Endothelial cell (in vitro differentiated cells): ENCODE data around the gene LGR4. TPM values are rescaled to one million over a fixed set of nuclear protein-coding genes. Genes with fewer than 3 reads are reported as not detected.

Experiments
- DNase-seq: peaks from one replicate; pipeline ENCODE4 v3.0.0; 2021; ENCODE audit warnings: low spot score
- H3K27ac Mint-ChIP-seq: one replicate; pipeline ENCODE4 v1.8.0; 2021; ENCODE audit warnings: mixed read lengths, inconsistent platforms; ENCODE audit not compliant: unreplicated experiment
- H3K27me3 Mint-ChIP-seq: one replicate; pipeline ENCODE4 v1.8.0; 2021; ENCODE audit warnings: mild to moderate bottlenecking, moderate library complexity, mixed read lengths, inconsistent platforms; ENCODE audit not compliant: unreplicated experiment
- H3K36me3 Mint-ChIP-seq: one replicate; pipeline ENCODE4 v1.8.0; 2021; ENCODE audit warnings: mild to moderate bottlenecking, low read depth, mixed read lengths, inconsistent platforms; ENCODE audit not compliant: unreplicated experiment
- H3K4me1 Mint-ChIP-seq: one replicate; pipeline ENCODE4 v1.8.0; 2021; ENCODE audit warnings: mild to moderate bottlenecking, mixed read lengths, inconsistent platforms; ENCODE audit not compliant: unreplicated experiment
- H3K4me3 Mint-ChIP-seq: one replicate; pipeline ENCODE4 v1.8.0; 2021; ENCODE audit warnings: mild to moderate bottlenecking, mixed read lengths, inconsistent platforms; ENCODE audit not compliant: unreplicated experiment
- H3K9me3 Mint-ChIP-seq: one replicate; pipeline ENCODE4 v1.8.0; 2021; ENCODE audit warnings: mixed read lengths, inconsistent platforms; ENCODE audit not compliant: unreplicated experiment
- total RNA-seq: library from RNA; stranded (reverse); fragmentation: NEBNext Ultra II Directional; extraction: Animal tissue kit (Norgen Biotek cat#: 25700); gene quantifications from one replicate; pipeline ENCODE4 v1.2.1, GENCODE V29; 2021; ENCODE audit not compliant: unreplicated experiment
- TF ChIP-seq, protein P1 (sequence below): fragments of 200-600 bp; sonication (generic); IDR thresholded peaks from one replicate; pipeline ENCODE4 v1.5.0; 2021; ENCODE audit warnings: antibody characterized with exemption; ENCODE audit not compliant: unreplicated experiment

LGR4 gene
- total RNA-seq, 1 donor from 2014 or later = 10.8 TPM

- no peak overlapping the region for H3K27ac Mint-ChIP-seq
- peaks cover 8% of the 10 kb centered on the region for H3K4me1 Mint-ChIP-seq
- TF ChIP-seq, protein P1, sequence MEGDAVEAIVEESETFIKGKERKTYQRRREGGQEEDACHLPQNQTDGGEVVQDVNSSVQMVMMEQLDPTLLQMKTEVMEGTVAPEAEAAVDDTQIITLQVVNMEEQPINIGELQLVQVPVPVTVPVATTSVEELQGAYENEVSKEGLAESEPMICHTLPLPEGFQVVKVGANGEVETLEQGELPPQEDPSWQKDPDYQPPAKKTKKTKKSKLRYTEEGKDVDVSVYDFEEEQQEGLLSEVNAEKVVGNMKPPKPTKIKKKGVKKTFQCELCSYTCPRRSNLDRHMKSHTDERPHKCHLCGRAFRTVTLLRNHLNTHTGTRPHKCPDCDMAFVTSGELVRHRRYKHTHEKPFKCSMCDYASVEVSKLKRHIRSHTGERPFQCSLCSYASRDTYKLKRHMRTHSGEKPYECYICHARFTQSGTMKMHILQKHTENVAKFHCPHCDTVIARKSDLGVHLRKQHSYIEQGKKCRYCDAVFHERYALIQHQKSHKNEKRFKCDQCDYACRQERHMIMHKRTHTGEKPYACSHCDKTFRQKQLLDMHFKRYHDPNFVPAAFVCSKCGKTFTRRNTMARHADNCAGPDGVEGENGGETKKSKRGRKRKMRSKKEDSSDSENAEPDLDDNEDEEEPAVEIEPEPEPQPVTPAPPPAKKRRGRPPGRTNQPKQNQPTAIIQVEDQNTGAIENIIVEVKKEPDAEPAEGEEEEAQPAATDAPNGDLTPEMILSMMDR = no peak
- no peak for DNase-seq
- H3K36me3 Mint-ChIP-seq = no peaks in the 10 kb centered on the region
- no peak overlapping the region for H3K4me3 Mint-ChIP-seq
- no peaks in the 10 kb centered on the region for H3K9me3 Mint-ChIP-seq
- no peaks in the 10 kb centered on the region for H3K27me3 Mint-ChIP-seq
These were observed 50.6 kb downstream of the LGR4 start for GRCh38 chr11:27421819-27422494.

DNA sequence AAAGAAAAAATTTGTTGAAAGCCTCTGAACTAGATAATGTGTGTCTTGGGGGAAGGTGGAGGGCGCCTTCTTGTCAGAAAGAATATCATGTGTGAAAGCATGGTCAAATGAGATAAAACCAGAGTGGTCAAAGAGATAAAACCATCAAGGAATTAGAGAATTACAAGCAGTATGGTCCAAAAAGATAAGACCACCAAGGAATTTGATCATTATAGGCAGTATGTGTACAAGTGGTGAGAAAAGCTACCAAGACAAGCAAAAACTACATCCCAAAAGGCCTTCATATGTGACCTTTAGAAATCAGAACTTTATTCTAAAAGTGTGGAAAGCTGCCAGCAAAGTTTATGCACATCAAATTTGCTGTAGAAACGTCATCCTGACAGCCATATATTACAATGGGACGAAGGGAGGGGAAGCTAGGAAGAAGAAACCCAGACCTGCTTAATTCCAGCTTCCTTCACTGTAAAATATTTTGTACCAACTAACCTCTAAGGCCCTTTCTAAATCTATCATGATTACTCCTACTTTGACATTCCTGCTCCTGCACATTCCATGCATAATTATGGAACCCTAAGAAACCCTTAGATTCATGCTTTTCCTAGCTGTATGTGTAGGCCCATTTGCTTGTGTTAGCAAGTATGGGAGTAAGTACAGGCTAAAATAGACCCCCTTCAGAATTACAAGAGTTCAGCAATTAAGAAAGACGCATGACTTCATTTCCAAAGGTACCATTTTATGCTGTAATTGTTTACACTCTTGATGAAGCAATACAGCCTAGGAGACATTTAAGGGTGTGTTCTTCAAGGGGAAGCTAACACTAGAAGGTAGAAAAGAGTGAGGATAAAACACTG lies 51.6 kb downstream of the LGR4 start:
- Mint-ChIP-seq H3K4me3 (no peak overlapping the region), H3K9me3 (no peaks in the 10 kb centered on the region), H3K36me3 (no peaks in the 10 kb centered on the region), H3K27ac (no peak overlapping the region), H3K4me1 (peaks cover 6% of the 10 kb centered on the region), H3K27me3 (no peaks in the 10 kb centered on the region)
- DNase-seq = no peak
- TF ChIP-seq, protein P1 = no peak

DNA sequence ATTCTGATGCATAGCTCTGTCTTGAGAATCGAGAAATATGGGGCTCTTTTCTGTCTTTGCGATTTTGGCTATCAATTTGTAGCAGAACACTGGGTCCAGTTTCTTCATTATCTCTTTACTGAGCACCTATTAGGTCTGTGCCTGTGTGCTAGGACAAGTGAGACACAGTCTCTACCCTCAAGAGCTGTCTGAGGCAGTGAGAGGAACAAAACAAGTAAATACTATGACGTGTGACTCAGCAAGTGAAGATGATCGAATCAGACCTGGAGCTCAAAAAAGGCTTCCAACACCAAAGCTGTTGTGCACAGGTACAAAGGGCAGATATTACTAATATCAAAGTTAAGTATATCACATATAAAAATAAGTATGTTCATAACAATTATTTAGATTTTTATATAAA lies 52.4 kb downstream of the LGR4 start:
- H3K36me3 Mint-ChIP-seq = no peaks in the 10 kb centered on the region
- H3K4me1 Mint-ChIP-seq = peaks cover 6% of the 10 kb centered on the region
- H3K4me3 Mint-ChIP-seq = no peak overlapping the region
- TF ChIP-seq, protein P1 = no peak
- no peaks in the 10 kb centered on the region for H3K9me3 Mint-ChIP-seq
- peak overlapping the region; percentile 46 for H3K27ac Mint-ChIP-seq
- H3K27me3 Mint-ChIP-seq = no peaks in the 10 kb centered on the region
- DNase-seq = no peak

- no peak overlapping the region for H3K27ac Mint-ChIP-seq
These were observed 54.2 kb downstream of the LGR4 start for GRCh38 chr11:27418356-27418755.

More at GRCh38 chr11:27418356-27418755, 54.2 kb downstream of the LGR4 start:
- DNase-seq = no peak
- peaks cover 6% of the 10 kb centered on the region for H3K4me1 Mint-ChIP-seq
- H3K4me3 Mint-ChIP-seq = no peak overlapping the region
- TF ChIP-seq, protein P1 = no peak
- H3K27me3 Mint-ChIP-seq = no peaks in the 10 kb centered on the region
- no peaks in the 10 kb centered on the region for H3K9me3 Mint-ChIP-seq
- no peaks in the 10 kb centered on the region for H3K36me3 Mint-ChIP-seq
